HG02642 (cell line): Measurements from ENCODE around the gene PPARG.

Source experiments
- ATAC-seq: cut with Tn5 transposase; IDR thresholded peaks from one replicate; pipeline ENCODE4 v1.9.1; 2021; ENCODE audit warnings: mild to moderate bottlenecking; ENCODE audit not compliant: unreplicated experiment, poor library complexity

PPARG gene

DNA sequence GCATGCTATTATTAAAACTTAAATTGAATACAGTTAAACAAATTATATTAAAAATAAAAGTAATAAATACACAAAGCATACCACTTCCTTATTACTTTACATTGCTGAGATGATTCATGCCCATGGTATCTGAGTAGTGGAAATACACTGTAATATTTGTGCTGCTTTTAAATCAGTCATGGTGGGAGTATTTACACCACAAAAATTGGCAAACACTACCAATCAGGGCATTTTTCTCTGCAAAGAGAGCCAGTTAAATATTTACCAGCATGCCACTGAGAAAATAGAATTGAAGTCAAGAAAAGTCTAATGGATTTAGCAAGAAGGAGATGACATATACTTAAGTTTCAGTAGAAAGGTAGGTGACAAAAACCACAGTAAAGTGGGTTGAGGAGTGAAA, 19.6 kb downstream of the PPARG start:
- no peak for ATAC-seq

- ATAC-seq: no peak
These were observed 20.8 kb downstream of the PPARG start for GRCh38 chr3:12309716-12310115.

- no peak for ATAC-seq
These were observed 23.1 kb downstream of the PPARG start for GRCh38 chr3:12312010-12312409.

GRCh38 chr3:12313519-12313918, 24.6 kb downstream of the PPARG start:
- ATAC-seq: no peak

DNA sequence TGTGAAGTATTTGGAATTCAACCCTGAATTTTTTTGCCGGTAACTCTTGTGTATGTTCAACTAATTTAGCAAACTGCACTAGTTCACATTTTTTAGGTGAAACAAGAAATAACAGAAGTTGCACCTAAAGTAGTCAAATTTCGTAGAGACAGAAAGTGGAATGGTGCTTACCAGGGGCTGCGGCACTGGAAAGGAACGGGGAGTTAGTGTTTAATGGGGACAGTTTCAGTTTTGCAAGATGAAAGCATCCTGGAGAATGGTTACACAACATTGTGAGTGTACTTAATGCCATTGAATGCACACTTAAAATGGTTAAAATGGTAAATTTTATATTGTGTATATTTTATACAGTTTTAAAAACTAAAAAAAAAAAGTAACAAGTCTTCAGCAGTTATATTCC, 27.4 kb downstream of the PPARG start:
- no peak for ATAC-seq

- ATAC-seq: no peak
These were observed 28.0 kb downstream of the PPARG start for GRCh38 chr3:12316729-12317351.

GRCh38 chr3:12317914-12318313, 29.0 kb downstream of the PPARG start:
- no peak for ATAC-seq

- no peak for ATAC-seq
These were observed 30.1 kb downstream of the PPARG start for GRCh38 chr3:12318758-12319621.

DNA sequence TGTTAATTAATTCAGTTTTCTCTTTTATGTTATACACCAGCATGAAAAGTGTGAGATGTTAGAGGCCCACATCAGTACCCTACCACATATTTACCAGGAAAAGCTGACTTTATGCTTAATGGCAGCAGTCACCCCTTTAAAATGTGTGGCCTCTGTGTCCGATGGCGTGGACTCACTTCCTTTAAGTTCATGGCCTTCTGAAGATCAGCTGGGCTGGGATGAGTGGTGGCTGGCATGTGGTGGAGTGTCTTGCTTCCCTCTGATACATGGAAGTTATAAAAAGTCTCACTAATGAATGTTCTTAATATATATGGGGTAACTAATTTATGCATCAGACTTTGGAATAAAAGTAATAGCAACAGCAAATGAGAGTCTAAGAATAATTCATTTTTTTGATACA, 32.1 kb downstream of the PPARG start:
- ATAC-seq: no peak

DNA sequence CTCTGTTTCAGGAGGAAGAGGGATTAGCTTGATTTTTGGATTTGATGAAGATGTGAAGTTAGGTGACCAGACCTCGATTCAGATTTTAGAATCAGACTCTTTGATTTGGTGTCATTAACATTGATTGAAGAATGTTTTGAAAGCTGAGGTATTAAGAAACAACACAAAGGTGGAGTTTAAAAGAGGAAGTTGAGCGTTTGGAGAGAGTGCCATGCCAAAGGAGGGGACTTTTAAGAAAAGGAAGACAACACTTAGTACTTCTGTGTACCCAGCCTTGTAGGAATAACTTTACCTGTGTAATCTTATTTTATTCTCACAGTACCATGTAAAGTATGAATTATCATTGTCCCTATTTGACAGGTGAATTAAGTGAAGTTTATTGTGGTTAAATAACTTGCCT, 34.4 kb downstream of the PPARG start:
- ATAC-seq: no peak

DNA sequence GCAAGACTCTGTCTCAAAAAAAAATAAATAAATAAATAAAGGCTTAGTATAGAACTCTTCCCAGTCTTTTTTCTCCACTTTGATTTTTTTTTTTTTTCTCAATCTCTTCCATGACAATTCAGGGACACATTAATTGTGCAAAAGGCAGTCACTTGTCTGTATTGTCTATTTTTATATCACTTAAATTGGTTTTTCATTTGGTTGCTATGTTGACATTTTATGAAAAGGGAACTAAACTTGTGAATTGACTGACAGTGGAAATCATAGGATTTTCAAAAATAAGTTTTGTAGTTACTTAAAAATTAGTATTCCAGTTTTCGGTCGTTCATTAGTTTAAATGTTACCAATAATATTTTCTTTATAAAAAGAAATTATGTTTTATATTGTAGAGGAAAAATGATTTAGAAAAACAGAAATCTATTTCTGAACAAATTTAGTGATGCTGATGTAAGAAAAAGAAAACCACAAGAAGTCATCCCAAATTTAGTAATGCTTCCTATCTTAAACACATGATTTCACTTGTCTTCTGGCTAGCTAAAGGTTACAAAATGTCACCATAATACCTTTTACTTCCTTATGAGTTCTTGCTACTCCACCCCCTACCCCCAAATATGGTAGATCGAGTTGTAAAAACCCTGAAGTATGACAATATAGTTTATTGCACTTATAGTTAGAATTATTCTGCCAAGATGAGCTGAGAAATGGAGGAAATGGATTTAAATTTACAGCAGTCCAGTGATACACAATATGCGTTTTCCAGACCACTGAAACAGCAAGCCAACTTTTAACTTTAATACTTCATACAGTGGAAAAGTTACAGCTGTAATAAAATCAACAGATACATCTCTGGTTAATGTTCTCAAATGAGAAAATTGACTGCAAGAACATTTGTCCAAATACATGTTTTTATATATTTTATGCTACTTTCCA, 37.0 kb downstream of the PPARG start:
- no peak for ATAC-seq

DNA sequence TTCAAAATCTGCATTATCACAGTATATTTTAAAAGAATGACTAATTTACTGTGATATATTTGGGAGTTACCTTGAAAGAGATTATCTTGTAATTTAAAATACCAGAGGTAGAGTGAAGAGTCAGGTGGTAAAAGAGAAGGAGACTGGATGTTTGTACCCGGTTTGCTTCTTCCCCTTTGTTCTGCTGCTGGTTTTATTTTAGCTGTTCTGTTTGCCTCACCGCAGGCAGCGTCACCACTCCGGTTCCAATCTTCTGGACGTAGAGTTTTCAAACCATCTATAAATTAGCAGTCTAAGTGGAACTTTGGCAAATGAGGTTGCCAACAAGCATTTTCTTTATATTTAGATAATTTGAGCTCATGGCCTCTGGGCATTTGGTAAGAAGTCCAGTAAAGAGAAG, 38.2 kb downstream of the PPARG start:
- no peak for ATAC-seq

DNA sequence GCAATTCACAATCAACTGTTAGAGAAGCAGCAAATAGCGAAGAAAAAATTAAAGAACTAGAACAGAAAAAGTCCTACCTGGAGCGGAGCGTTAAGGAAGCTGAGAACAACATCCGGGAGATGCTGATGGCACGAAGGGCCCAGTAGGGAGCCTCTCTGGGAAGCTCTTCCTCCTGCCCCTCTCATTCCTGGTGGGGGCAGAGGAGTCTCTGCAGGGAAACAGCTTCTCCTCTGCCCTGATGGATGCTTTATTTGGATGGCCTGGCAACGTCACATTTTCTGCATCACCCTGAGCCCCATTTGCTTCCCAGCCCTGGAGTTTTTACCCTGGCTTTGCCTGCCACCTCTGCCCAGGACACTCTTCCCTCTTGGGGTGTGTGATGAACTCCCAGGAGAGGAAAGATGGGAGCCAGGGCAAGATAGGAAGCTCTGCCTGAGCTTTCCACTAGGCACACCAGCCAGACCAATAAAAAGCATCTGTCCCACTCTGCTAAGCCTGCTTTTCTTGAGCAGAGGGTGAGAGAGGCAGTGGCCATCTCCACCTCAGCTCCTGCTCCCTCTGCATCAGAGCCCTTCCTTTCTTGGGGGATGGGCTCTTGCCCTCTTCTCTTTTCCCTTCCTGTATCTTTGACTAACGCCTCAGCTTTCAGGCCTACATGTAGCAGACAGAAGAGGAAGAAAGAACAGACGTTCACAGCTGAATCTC, 39.4 kb downstream of the PPARG start:
- ATAC-seq: no peak

DNA sequence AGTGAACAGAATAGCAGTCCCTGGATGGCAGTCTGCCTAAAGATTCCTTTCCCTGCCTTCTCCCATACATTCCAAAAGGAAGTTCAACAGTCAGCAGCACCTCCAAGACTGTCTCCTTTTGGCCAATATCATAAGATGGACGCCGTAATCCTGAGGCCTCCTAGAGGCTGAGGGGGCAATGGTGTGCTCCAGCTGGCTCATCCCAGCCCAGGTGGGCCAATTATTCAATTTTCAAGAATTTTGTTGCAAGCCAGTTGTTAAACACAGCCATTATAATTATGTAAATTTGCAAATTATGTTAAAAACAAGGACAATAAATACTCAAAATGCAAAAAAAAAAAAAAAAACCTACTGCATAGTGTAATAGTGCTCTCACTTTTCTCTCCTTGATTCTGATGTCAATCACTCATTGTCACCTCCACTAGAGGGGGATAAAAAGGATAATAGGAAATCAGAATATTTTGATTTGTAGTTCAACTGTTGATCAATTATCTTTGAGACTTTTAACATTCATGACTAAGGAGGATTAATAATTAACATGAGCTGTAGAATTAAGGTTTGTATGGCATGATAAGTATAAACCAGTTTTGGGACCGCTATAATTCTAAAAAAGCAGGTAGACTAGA, 40.1 kb downstream of the PPARG start:
- no peak for ATAC-seq

- ATAC-seq: no peak
These were observed 45.9 kb downstream of the PPARG start for GRCh38 chr3:12334786-12335185.

GRCh38 chr3:12335421-12335820, 46.6 kb downstream of the PPARG start:
- ATAC-seq: no peak

DNA sequence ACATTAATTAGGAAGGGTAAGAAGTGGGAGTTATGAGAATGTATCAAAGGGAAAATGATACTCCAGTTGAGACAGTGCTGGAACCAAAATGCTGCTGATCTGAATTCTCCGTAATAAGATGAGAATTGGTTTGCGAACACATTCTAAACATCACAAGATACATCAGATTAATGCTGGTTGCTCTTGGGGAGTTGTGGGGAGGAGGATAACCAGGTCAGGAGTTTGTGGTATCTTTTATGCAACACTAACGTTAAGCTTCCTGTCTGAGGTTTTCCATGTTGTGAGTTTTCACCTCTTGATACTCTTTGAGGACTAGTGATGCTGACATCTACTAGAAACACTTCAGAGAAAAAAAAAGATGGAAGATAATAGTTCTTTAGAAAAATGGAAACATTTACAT, 47.2 kb downstream of the PPARG start:
- no peak for ATAC-seq

GRCh38 chr3:12338595-12339546, 50.0 kb downstream of the PPARG start:
- no peak for ATAC-seq
